Panc1 (cell line): ENCODE results near the gene BRD9.
"Not testable (repeated sequence)": the region's sequence is repeated elsewhere in the genome, so short reads cannot be mapped to it uniquely, and the experiment has no call there.

Experiments used
- POLR2AphosphoS5 ChIP-seq: IDR thresholded peaks from 2 replicates; pipeline ENCODE4 v1.6.1; 2012; ENCODE audit warnings: mild to moderate bottlenecking, low read depth, low read length, moderate library complexity
- TF ChIP-seq, protein P1 (sequence below): fragments of 450-650 bp; IDR thresholded peaks from 2 replicates; pipeline ENCODE4 v1.5.1; 2017; ENCODE audit warnings: mild to moderate bottlenecking

- not testable (repeated sequence) for TF ChIP-seq POLR2AphosphoS5
- TF ChIP-seq, protein P1, sequence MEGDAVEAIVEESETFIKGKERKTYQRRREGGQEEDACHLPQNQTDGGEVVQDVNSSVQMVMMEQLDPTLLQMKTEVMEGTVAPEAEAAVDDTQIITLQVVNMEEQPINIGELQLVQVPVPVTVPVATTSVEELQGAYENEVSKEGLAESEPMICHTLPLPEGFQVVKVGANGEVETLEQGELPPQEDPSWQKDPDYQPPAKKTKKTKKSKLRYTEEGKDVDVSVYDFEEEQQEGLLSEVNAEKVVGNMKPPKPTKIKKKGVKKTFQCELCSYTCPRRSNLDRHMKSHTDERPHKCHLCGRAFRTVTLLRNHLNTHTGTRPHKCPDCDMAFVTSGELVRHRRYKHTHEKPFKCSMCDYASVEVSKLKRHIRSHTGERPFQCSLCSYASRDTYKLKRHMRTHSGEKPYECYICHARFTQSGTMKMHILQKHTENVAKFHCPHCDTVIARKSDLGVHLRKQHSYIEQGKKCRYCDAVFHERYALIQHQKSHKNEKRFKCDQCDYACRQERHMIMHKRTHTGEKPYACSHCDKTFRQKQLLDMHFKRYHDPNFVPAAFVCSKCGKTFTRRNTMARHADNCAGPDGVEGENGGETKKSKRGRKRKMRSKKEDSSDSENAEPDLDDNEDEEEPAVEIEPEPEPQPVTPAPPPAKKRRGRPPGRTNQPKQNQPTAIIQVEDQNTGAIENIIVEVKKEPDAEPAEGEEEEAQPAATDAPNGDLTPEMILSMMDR: not testable (repeated sequence)
Measured at GRCh38 chr5:878677-879076, 13.9 kb downstream of the BRD9 start.
